NCI-H1105 (cell line): ENCODE results near the gene TMEM121.

ENCODE experiments used
- DNase-seq: peaks from one replicate; lab custom pipeline; 2025; lab: John Stamatoyannopoulos, UW

TMEM121 gene

GRCh38 chr14:105487449-105487985 is 38.9 kb upstream of the TMEM121 start:
- DNase-seq, result no peak

GRCh38 chr14:105487986-105488777 is 38.2 kb upstream of the TMEM121 start:
- DNase-seq, result no peak

GRCh38 chr14:105488781-105489541 is 37.4 kb upstream of the TMEM121 start:
- no peak for DNase-seq

GRCh38 chr14:105489542-105490266 is 36.7 kb upstream of the TMEM121 start:
- peak; percentile 88 for DNase-seq

- no peak for DNase-seq
Observed at GRCh38 chr14:105490267-105490571, 36.2 kb upstream of the TMEM121 start.

- DNase-seq, result peak; percentile 100
Observed at GRCh38 chr14:105490572-105491365, 35.6 kb upstream of the TMEM121 start, which contains the start of gene TEDC1. TSS of gene TEDC1 (plus strand) at chr14:105491246. CDS start at chr14:105491376, 130 bp downstream.

- peak; percentile 51 for DNase-seq
Observed at GRCh38 chr14:105491366-105491973, 34.9 kb upstream of the TMEM121 start.

- DNase-seq, result no peak
Observed at GRCh38 chr14:105492031-105492970, 34.1 kb upstream of the TMEM121 start.

- DNase-seq, result no peak
Observed at GRCh38 chr14:105492971-105493871, 33.2 kb upstream of the TMEM121 start.

- DNase-seq, result no peak
Observed at GRCh38 chr14:105493921-105494605, 32.3 kb upstream of the TMEM121 start.

GRCh38 chr14:105494606-105494929 is 31.8 kb upstream of the TMEM121 start:
- DNase-seq, result no peak

GRCh38 chr14:105495101-105495989 is 31.0 kb upstream of the TMEM121 start:
- no peak for DNase-seq

- no peak for DNase-seq
Observed at GRCh38 chr14:105495990-105496830, 30.2 kb upstream of the TMEM121 start.

GRCh38 chr14:105496831-105497591 is 29.4 kb upstream of the TMEM121 start:
- DNase-seq, result no peak

GRCh38 chr14:105497671-105498429 is 28.5 kb upstream of the TMEM121 start:
- DNase-seq, result no peak
